ENCODE data around the gene SGMS2. TPM values are rescaled to one million over a fixed set of nuclear protein-coding genes. Genes with fewer than 3 reads are reported as not detected.

The SGMS2 gene
- 10 to 100 TPM; 27.5 to 39.6 TPM for total RNA-seq
- long read RNA-seq, full-length matches to known transcripts = 2 of 10 reads
- long read RNA-seq, partial matches to known transcripts = 0 of 10 reads
- long read RNA-seq, other reads (novel, unspliced or antisense) = 8 of 10 reads

DNA sequence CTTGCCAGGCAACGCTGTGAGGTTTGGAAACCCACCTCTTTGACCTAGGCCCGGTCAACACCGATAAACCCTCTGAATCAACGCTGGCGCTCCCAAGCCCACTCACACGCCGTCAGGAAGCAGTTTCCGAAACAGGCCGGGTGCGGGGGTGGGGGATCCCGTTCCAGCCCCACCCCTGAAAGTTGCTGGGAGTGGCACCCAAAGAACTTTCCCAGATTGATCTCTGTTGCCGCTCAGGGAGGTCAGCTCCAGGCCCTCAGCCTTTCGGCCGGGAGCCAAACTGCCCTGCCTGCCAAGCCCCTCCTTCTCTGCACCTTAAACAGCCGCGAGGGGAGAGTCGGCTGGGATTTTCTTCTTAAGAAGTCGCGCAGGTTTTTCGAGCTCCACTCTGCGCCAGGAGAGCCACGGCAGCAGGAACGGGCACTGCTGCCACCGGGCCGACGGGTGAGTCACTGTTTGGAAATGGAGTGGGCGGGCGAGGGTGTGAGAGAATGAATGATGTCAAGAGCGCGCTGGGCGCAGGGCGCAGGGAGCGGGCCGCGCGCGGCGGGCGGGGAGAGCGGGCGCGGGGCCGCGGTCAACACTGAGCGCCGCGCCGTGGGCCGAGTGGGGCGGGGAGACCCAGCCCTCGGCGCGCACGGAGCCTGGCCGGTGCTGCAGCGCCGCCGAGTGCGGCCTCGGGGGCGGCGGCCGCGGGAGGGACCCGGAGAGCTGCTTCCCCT is at the start of gene SGMS2:
Gene SGMS2, plus strand, starts transcription at position 583 of the 722 bp plus-strand sequence. CDS start 70,622 bp downstream, outside the sequence.
- DNase-seq (peak; percentile 93), ATAC-seq (peak; percentile 96 to 97)
- intact Hi-C loops (cut with DNase I) = loop anchor here (2.0 to 10.0 kb wide), 4 partner anchors 30 to 88 kb away; no protein-coding TSS in a partner anchor

DNA sequence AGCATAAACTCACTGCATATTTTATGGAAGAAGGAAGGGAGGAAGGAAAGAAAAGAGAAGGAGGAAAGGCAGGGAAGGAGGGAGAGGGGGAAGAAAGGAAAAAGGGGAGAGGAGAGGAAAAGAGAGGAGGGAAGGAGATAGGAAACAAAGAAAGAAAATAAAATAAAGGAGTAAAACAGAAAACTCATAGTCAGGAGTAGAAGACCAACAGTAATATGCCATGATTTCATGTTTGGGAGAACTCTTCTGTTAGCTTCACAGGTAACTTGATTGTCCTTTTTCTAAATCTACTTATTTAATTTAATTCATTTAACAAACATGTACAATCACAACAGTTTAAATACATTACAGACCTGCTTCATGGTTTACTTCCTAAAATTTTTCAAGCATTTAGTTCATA is 46.8 kb upstream of the SGMS2 start:
- DNase-seq (no peak), ATAC-seq (no peak)
- intact Hi-C loops (cut with DNase I) = no loop called here

DNA sequence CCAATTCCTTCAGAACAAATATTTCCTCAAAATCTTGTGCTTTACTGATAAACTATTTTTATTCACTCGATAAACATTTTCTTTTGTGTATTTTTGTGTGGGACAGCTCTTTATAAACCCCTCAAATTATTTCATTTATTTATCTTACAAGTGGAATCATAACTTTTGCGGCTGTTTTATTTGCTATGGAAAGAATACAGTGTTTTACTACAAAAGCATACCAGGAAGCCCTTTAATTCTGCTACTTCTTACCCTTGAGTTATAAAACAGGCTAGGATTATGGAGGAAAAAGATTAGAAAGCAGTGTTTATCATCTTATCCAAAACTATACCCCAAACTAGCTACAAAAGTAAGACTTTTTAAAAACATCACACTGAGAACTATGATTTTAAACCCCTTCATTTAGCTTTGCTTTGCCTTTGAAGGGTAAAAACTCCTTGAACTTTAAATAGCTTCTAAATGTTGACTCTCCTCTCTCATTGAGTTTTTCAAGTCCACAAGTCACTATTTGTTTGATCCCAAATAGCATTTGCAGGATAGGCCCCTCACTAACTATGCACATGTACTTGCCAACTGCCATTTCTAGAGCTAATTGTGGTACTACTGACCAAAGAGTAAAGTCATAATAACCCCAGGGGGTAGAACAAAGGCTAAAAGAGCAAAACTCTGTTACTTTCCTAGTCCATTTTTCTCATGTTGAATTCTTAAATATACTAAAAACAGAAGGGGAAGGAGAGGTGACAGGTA is 45.8 kb upstream of the SGMS2 start:
- intact Hi-C loops (cut with DNase I) = no loop called here
- no peak for ATAC-seq
- DNase-seq = no peak

DNA sequence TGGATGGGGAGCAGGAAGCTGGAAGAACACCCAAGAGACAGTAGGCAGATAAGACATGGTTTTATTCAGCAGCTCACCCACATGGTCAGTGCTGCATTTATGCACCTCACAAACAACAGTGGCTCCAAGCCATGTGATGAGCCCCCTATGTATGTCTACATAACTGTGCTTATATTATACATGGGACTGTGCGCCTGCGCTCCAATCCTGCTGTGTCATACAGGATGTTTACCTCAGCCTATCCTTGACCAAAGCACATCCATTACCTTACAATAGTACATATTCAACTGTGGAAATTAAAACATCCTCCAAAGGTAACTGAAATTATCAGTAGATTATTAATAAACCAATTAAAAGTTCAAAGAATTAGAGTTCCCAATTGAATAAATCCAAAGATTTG is 44.1 kb upstream of the SGMS2 start:
- ATAC-seq = no peak
- intact Hi-C loops (cut with DNase I) = no loop called here

DNA sequence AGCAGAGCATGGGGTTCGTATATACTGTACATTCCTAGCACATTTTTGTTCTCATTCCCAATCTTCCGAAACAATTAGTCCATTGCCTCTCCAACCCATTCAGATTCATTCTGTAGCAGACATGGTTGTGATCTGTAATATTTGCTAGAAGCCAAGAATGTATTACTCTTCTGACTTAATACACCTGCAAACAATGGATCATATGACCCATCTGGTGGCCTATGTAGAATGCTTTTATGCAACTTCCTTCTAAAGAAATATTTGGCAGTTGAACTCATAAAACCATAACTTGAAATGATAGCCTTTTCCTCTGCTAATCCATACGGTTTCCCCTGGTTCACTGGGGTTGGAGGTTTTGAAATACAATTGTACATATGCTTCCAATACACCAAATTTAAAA is 32.8 kb upstream of the SGMS2 start:
- no peak for DNase-seq
- intact Hi-C loops (cut with DNase I) = no loop called here
- no peak for ATAC-seq

More for the DNA sequence above, 44.1 kb upstream of the SGMS2 start:
- DNase-seq = no peak

DNA sequence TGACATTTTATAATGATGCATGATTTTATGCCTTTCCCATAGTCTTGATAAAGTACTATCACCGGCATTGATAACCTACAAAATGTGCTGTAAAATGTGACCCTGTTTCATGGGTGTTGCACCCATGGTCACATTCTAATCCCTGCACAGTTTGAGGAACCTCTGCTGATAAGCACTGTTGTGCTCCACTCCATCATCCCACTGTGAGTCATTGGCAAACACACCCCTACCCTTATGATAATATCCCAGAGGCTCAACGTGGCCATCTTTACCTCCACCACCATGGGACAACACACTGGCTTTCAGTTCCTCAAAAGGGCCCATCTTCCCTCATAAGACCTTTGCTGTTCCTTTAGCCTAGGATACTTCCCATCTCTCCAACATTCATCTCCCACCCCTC is 32.0 kb upstream of the SGMS2 start:
- intact Hi-C loops (cut with DNase I) = no loop called here
- no peak for ATAC-seq
- no peak for DNase-seq

DNA sequence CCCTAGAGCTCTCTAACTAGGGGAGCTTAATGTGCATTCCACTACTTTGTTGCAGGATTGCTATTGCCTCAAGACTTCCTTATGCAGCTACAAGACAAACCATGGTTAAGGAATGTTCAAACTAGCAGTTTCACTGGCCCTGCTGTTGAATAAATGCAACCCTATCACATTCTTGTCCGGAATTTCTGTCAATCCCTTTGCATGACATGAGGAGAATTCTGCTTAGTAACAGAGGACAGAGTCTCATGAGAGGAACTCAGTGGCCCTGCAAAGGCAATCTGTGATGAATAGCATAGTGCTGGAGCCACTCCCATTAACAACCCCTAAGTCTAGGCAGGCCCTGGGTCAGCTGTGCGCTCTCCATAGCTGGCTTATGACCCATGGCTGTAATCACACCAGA is 30.7 kb upstream of the SGMS2 start:
- intact Hi-C loops (cut with DNase I) = no loop called here
- ATAC-seq (no peak), DNase-seq (no peak)

DNA sequence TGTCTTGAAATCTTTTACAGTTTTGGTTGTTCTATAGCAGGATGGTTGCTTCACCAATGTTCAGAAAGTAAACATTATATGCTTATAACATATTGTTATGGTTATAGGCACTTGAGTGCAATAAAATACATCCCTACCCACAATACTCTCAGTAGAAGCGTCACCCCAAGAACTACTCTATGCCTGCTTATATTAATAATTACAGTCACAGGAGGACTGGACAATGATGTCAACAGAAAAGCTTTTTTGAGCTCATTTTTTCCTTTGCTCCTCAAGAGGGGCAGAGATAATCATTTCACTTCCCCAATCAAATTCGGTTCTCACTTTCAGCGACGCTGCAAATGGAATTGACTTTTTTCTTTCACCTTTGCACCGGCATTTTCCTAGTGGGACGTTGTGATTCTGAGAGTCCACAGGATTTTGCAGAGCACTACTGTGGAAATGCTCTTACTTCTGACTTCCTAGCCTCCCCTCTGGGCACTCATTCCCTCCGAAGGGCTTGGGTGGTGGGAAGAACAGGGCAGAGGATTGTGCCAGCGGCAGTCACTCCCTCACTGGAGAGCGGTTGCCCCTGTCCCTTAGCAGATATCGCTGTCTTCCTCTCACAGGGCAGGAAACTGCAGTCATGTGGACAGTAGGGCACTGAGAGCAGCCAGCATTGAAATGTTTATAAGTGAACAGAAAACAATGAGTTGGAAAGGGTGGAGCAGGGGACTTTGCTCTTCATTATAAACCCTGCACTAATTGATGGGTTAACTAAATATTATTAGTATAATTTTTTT is 24.9 kb upstream of the SGMS2 start:
- DNase-seq = no peak
- intact Hi-C loops (cut with DNase I) = no loop called here
- ATAC-seq = peak; percentile 53 to 69

DNA sequence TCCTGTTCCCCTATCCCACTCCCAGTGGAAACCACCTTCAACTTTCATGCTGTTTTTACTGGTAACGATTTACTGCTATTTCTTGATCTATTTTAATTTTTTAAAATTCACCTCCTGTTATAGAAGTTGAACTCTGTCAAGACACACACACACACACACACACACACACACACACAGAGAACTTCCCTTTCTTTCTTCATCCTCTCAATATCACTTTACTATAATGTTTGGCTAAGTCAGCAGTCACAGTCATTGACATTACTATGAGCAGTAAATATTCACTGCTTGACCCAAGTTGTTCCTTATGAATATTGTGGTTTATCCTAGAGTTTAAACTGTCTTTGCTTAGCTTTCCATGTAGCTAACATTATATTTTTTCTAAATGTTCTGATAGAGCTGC is 24.0 kb upstream of the SGMS2 start:
- DNase-seq (no peak), ATAC-seq (peak in 1 of 2 donors; percentile 42)
- intact Hi-C loops (cut with DNase I) = no loop called here

DNA sequence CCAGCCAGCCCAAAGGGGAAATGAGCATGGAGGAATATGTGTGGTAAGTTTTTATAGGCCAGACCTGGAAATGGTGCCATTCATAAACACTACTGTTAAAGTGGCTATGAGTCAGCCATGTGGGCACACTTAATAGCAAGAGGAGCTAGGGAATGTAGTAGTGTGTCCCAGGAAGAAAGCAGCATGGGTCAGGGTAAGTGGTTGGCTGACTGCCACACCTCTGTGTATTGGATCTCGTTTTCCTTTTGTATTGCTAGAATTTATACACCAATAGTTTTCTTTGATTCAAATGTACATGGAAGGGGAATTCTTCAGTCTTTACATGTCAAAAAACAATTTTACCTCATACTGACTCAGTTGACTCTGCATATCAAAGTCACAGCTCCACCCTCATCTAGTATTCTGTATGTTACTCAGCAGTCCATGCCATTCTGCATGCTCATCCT is 22.9 kb upstream of the SGMS2 start:
- ATAC-seq = peak in 1 of 2 donors; percentile 53
- intact Hi-C loops (cut with DNase I) = no loop called here
- DNase-seq = no peak

DNA sequence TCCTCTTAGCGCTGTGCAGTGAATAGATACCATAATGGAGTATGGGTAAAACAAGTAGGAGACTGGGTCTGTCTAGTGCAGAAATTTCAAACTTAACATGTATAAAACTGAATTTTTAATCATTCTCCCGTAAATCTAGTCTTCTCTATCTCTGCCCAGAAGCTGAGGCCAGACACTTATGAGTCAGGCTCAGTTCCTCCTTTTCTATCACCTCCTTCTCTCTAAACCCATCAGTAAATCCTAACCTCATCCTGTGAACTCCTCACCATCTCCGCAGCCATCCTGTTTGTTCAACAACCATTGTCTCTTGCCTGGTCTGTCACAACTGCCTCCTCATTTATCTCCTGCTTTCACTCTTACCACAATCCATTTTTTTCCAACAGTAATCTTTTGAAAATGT is 19.8 kb upstream of the SGMS2 start:
- intact Hi-C loops (cut with DNase I) = no loop called here
- DNase-seq (no peak), ATAC-seq (no peak)

DNA sequence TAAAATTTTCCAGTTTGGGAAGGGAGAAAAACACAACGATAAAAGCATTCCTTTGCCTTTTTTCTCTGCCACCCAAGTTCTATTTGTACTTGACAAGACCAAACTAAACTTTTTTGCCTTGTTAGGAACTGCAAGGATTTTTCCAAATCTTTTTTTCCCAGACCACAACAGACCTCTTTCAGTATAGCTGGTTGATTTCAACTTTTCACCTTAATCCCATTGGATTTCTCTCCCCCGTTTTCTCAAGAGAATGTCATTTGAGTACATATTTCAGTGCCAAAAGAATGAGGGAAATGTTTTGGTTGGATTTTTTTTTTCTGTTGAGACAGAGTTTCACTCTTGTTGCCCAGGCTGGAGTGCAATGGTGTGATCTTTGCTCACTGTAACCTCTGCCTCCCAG is 18.5 kb upstream of the SGMS2 start:
- intact Hi-C loops (cut with DNase I) = no loop called here
- no peak for DNase-seq
- no peak for ATAC-seq

DNA sequence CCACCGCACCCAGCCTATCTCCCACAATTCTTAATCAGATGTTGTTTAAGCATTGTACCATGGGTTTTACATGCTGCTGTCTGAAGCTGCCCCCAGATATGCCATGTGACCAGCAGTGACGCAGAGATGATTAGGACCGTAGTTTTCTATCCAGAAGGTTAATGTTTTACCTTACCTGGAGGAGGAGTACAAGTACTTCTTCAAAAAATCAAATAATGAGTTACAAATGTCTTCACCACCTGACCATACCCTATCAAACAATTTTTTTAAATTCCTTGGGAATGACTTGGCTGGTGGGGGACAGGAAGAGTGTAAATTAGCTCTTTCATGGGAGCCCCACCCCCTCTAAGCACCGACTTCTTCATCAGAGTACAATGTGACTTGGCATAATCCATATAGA is 16.2 kb upstream of the SGMS2 start:
- DNase-seq = no peak
- intact Hi-C loops (cut with DNase I) = no loop called here
- no peak for ATAC-seq

DNA sequence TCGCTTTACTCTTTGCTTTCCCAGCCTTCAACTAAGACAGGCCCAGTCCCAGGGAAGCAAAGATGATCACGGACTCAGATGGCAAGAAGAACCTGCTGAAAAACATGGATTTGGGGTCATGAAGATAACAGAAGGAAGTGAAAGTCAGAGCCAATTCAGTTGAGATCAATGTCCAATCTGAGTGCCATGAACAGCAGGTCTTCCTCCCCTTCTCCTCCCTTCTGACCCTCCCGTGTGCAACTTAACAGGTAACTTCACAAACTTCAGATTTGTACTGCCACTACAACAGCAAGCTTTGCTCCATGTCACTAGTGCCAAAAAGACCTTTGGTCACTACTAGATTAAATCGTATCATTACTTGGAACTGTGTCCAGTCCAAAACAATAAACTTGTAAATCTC is 15.5 kb upstream of the SGMS2 start:
- DNase-seq (no peak), ATAC-seq (no peak)
- intact Hi-C loops (cut with DNase I) = no loop called here

DNA sequence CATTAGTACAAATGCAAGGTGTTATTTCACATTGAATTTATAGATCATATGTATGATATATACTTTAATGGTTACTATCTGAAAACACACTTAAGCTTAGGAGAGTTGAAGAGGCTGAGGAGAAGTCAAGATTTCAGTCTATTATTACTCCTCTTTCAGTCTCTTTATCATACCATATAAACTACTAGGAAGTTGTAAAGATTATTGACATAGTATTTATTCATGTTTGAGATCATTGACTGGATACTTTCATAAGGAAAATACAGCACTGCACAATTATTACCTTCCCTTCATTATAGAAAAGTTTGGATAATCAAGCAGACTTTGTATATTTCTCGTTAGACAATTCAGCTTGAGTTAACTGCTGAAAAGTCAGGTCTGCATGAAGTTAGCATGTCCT is 10.0 kb upstream of the SGMS2 start:
- DNase-seq (no peak), ATAC-seq (no peak)
- intact Hi-C loops (cut with DNase I) = no loop called here

DNA sequence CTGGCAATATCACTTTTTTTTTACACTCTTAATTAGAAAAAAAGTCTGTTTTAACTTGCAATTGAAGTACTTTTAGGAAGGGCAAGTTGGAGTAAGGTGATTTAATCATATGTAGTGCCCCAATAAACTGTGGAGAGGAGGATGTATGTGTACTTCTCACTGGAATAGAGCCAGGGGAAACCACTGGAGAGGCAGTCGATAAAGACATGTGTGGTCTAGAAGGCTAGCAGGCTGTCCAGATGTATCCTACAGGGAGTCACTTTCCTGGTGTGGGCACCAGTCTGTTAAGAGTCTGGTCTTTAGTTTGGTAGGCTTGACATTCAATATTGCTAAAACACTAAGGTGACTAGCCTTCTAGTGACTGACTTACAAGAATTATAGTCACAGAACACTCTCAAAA is 9.6 kb upstream of the SGMS2 start:
- ATAC-seq (no peak), DNase-seq (no peak)
- intact Hi-C loops (cut with DNase I) = no loop called here

DNA sequence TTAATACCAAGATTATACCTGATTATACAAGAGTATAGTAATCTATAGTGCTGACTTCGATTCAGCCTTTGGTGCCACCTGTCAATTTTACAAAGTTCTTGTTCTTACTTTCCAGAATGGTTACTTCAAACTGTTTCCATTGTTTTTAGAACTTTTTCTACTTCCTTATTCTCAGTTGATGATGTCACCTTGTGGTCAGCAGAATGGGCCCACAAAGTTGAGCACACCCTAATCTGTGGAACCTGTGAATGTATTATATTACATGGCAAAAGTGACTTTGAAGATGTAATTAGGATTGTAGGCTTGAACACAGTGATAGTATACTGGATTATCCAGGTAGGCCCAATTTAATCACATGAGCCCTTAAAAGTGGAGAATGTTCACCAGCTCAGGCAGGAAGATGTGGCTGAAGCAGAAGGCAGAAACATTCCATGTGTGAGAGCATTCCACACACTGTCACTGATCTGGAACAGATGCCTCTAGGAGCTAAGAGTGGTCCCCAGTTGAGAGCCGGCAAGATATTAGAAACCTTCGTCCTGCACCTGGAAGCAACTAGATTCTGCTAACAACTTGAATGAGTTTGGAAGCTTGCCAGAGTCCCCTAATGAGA is 6.3 kb upstream of the SGMS2 start:
- ATAC-seq (no peak), DNase-seq (no peak)
- intact Hi-C loops (cut with DNase I) = no loop called here

DNA sequence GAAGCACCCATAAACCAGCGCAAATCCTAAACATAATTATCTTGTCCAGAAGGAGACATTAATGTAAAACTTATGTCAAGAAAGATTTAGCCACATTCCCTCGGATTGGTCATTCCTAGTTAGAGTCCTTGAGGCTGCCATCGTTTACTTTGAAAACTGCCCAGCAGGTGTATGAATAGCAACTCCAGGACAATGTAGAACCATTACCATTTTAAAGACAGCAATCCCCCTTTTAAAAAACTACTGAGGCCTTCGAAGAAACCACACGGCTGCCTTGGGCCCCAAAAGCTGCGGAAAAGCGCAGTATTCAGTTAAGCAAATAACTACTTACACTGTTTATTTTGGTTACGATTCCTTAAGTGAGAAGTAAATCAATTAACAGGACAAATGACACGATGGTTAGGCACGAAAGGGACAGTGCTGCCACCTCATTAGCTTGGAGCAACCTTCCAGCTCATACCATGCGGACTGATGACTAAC is 822 bp upstream of the SGMS2 start:
- intact Hi-C loops (cut with DNase I) = loop anchor here (2.0 to 10.0 kb wide), 2 partner anchors 31 to 71 kb away; no protein-coding TSS in a partner anchor
- ATAC-seq (no peak), DNase-seq (no peak)

Data from left cardiac atrium (tissue), 4 donors.